ENCODE data around the gene TXNL4A. TPM values are rescaled to one million over a fixed set of nuclear protein-coding genes. Genes with fewer than 3 reads are reported as not detected.

TXNL4A gene
- total RNA-seq, 2 donors from 2014 or later, result 117 to 138 TPM

DNA sequence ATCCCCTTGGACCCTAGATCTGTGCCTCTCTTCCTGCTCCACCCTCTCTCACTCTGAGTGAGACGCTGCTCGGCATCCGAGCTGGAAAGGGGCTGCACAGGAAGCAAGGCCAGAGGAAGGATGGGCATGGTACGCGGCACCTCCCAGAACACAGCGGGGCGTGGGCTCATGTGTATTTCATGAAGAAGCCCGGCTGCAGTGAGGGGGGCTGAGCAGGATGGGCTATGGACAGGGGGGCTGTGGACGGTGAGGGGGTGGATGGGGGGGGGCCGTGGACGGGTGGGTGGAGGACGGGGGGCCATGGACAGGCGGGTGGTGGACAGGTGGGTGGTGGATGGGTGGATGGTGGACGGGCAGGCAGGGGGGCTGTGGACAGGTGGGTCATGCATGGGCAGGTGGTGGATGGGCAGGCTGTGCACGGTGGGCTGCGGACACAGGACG lies 65.4 kb downstream of the TXNL4A start:
- Histone ChIP-seq H3K36me3 (ENCODE audit: control insufficient read depth, insufficient read depth, low read length) (peaks cover 11% of the 10 kb centered on the region), H3K27me3 (ENCODE audit: control insufficient read depth, insufficient read depth, low read length, poor library complexity, severe bottlenecking) (no peaks in the 10 kb centered on the region), H3K9ac (ENCODE audit: extremely low read depth, low read length, poor library complexity, severe bottlenecking) (no peak overlapping the region), H3K4me1 (ENCODE audit: control insufficient read depth, insufficient read depth, low read length) (no peaks in the 10 kb centered on the region), H3K9me3 (ENCODE audit: control insufficient read depth, low read length) (no peaks in the 10 kb centered on the region), H3K4me3 (ENCODE audit: low read length) (no peak overlapping the region), H3K27ac (ENCODE audit: low read depth, low read length) (no peak overlapping the region)
- 86 to 88% methylated on average over 5 to 11 of the region's 17 CpGs for WGBS, 2 experiments (ENCODE audit: insufficient coverage in 1 of 2, insufficient read length in 1 of 2)
- Mint-ChIP-seq H3K27ac (no peak overlapping the region), H3K4me1 (no peaks in the 10 kb centered on the region), H3K27me3 (ENCODE audit: insufficient read depth) (no peaks in the 10 kb centered on the region), H3K9me3 (no peaks in the 10 kb centered on the region), H3K4me3 (no peak overlapping the region), H3K36me3 (ENCODE audit: low read depth) (peaks cover 29% of the 10 kb centered on the region)
- TF ChIP-seq, protein P1, sequence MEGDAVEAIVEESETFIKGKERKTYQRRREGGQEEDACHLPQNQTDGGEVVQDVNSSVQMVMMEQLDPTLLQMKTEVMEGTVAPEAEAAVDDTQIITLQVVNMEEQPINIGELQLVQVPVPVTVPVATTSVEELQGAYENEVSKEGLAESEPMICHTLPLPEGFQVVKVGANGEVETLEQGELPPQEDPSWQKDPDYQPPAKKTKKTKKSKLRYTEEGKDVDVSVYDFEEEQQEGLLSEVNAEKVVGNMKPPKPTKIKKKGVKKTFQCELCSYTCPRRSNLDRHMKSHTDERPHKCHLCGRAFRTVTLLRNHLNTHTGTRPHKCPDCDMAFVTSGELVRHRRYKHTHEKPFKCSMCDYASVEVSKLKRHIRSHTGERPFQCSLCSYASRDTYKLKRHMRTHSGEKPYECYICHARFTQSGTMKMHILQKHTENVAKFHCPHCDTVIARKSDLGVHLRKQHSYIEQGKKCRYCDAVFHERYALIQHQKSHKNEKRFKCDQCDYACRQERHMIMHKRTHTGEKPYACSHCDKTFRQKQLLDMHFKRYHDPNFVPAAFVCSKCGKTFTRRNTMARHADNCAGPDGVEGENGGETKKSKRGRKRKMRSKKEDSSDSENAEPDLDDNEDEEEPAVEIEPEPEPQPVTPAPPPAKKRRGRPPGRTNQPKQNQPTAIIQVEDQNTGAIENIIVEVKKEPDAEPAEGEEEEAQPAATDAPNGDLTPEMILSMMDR (conservative IDR thresholded peaks at IDR 0.05), result no peak
- no peak for DNase-seq

DNA sequence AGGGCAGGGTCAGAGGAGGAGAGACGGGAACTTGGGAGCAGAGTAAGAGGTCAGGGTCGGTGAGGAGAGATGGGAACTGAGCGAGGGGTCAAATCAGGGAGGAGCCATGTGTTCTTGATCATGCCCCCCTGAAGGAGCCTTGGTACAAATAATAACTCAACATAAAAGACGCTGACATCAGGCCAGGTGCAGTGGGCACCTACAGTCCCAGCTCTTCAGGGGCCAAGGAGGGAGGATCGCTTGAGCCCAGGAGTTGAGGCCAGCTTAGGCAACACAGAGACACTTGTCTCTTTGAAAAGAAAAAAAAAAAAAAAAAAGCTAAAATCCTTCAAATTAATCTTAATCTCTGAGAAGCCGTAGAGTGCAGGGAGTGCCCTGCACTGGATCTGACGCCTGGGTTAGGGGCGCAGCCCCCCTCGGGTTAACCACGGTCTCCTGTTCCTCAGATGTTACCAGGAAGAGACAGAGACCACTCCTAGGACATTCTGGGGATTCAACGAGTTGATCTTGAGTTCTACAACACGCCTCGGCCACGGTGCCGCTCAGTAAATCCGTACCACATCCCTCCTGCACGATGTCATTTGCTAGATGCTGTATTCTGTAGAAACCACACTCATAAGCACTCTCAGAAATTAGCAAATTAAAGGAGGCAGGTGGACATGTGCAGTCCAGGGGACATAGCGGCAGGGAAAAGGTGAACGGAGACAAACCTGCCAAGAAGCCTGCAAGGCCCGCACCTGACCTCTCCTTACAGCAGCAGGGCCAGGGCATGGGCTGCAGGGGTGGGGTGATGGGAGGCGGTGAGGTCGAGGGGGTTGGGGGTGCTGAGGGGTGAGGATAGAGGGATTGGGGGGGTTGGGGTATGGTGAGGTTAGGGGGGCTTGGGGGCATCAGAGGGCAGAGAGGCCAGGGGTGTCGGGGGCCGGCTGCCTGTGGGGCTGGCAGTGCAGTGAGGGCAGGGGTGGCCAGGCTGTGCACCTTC lies 66.1 kb downstream of the TXNL4A start:
- Mint-ChIP-seq H3K4me1 (no peaks in the 10 kb centered on the region), H3K36me3 (ENCODE audit: low read depth) (peaks cover 29% of the 10 kb centered on the region), H3K4me3 (no peak overlapping the region), H3K9me3 (no peaks in the 10 kb centered on the region), H3K27me3 (ENCODE audit: insufficient read depth) (no peaks in the 10 kb centered on the region), H3K27ac (no peak overlapping the region)
- TF ChIP-seq, protein P1 (conservative IDR thresholded peaks at IDR 0.05), result no peak
- Histone ChIP-seq H3K4me3 (ENCODE audit: low read length) (no peak overlapping the region), H3K36me3 (ENCODE audit: control insufficient read depth, insufficient read depth, low read length) (peaks cover 11% of the 10 kb centered on the region), H3K27ac (ENCODE audit: low read depth, low read length) (no peak overlapping the region), H3K4me1 (ENCODE audit: control insufficient read depth, insufficient read depth, low read length) (no peaks in the 10 kb centered on the region), H3K27me3 (ENCODE audit: control insufficient read depth, insufficient read depth, low read length, poor library complexity, severe bottlenecking) (no peaks in the 10 kb centered on the region), H3K9me3 (ENCODE audit: control insufficient read depth, low read length) (no peaks in the 10 kb centered on the region), H3K9ac (ENCODE audit: extremely low read depth, low read length, poor library complexity, severe bottlenecking) (no peak overlapping the region)
- WGBS, 2 experiments (ENCODE audit: insufficient coverage in 1 of 2, insufficient read length in 1 of 2), result 93 to 95% methylated on average over 10 to 24 of the region's 24 CpGs
- DNase-seq, result no peak

Other genes with a start within 250 kb of the TXNL4A start
- not detected for gene KCNG2, start 190.6 kb downstream of the TXNL4A start, total RNA-seq
- gene SLC66A2, start 36.9 kb downstream of the TXNL4A start, total RNA-seq, result 10 to 100 TPM; 30.3 to 32.4 TPM
- 1 to 10 TPM; 2.6 to 2.7 TPM for gene HSBP1L1, start 23.9 kb downstream of the TXNL4A start, total RNA-seq
- gene RBFA, start 45.9 kb upstream of the TXNL4A start, total RNA-seq, result 10 to 100 TPM; 16.6 to 27.6 TPM
- 10 to 100 TPM; 38.4 to 51.0 TPM for gene ADNP2, start 120.7 kb upstream of the TXNL4A start, total RNA-seq